Esophagus squamous epithelium (tissue), 4 donors: Measurements from ENCODE around the gene CAMK2D.

Source experiments
- POLR2A ChIP-seq, 4 donors: fragments of 450-650 bp; IDR thresholded peaks; one replicate each; pipeline ENCODE4 v1.6.1; 2017; ENCODE audit warnings: antibody characterized with exemption in 4 of 4, mild to moderate bottlenecking in 4 of 4, moderate library complexity in 3 of 4
- TF ChIP-seq, protein P1 (sequence below), 6 experiments: fragments of 450-650 bp in 4 of 6; fragments of 200-600 bp in 2 of 6; sonication (generic) in 2 of 6; IDR thresholded peaks; one replicate each; pipeline ENCODE4 v1.5.1; 2016 to 2019; ENCODE audit warnings: antibody characterized with exemption in 6 of 6, mild to moderate bottlenecking in 4 of 6, moderate library complexity in 4 of 6

DNA sequence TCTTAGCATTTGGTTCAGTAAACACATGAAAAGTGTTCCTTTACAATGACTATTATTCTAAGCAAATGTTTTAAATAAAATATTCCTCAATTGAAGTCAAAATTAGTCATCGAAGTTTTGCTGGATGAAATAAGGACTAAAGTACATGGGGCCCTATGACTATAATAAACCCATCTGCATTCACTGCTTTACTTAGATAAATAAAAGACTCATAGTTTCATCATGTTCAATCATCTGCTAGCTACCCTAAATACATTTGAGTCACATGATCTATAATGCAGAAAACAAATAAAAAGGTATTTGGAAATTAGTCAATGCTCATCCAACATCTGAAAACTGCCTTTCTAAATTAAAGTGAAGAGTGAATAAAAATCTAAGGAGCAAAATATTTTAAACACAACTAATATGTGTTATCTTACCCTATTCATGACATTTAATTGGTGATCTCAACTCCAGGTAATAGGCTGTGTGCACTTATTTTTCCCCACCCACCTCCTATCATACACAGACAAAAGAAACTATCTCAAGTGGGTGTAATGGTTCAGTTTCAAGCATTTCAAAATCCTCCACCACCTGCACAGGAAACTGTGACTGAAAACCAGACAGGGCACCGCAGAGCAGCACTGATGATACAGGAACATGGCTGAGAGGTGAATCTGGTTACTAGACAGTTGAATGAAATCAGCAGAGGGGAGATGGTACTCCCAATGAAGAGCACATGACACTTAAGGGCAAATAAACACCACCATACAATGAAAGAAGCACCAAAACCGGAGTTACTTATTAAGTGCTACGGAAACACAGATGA lies 78.6 kb downstream of the CAMK2D start:
- TF ChIP-seq, protein P1, sequence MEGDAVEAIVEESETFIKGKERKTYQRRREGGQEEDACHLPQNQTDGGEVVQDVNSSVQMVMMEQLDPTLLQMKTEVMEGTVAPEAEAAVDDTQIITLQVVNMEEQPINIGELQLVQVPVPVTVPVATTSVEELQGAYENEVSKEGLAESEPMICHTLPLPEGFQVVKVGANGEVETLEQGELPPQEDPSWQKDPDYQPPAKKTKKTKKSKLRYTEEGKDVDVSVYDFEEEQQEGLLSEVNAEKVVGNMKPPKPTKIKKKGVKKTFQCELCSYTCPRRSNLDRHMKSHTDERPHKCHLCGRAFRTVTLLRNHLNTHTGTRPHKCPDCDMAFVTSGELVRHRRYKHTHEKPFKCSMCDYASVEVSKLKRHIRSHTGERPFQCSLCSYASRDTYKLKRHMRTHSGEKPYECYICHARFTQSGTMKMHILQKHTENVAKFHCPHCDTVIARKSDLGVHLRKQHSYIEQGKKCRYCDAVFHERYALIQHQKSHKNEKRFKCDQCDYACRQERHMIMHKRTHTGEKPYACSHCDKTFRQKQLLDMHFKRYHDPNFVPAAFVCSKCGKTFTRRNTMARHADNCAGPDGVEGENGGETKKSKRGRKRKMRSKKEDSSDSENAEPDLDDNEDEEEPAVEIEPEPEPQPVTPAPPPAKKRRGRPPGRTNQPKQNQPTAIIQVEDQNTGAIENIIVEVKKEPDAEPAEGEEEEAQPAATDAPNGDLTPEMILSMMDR (IDR thresholded peaks at IDR 0.05): no peak
- TF ChIP-seq POLR2A (IDR thresholded peaks at IDR 0.05): no peak
